Prostate gland (tissue), 2 donors: Measurements from ENCODE around the gene ARID2.

Experiments used
- CTCF ChIP-seq, 4 experiments: fragments of 200-600 bp in 2 of 4; fragments of 450-650 bp in 2 of 4; sonication (generic) in 2 of 4; IDR thresholded peaks; 1 replicate in 3 of 4; 2 replicates in 1 of 4; pipeline ENCODE4 v1.5.1; 2016 to 2019; ENCODE audit warnings: antibody characterized with exemption in 4 of 4, mild to moderate bottlenecking in 2 of 4, moderate library complexity in 2 of 4
- POLR2A ChIP-seq: fragments of 450-650 bp; IDR thresholded peaks from one replicate; pipeline ENCODE4 v1.6.1; 2016; ENCODE audit warnings: antibody characterized with exemption, mild to moderate bottlenecking
- POLR2AphosphoS5 ChIP-seq: sonication (generic); formaldehyde crosslinking; IDR thresholded peaks from one replicate; pipeline ENCODE4 v1.6.1; 2017; ENCODE audit warnings: antibody characterized with exemption

GRCh38 chr12:45720069-45720468 lies 9.4 kb upstream of the ARID2 start:
- no peak for TF ChIP-seq CTCF (IDR thresholded peaks at IDR 0.05)
- TF ChIP-seq POLR2A = no peak
- no peak for TF ChIP-seq POLR2AphosphoS5
